Vagina (tissue), 2 donors: ENCODE results near the gene ALG1.

Experiments used
- POLR2AphosphoS5 ChIP-seq, 2 donors: sonication (generic); formaldehyde crosslinking; IDR thresholded peaks; one replicate each; pipeline ENCODE4 v1.9.0; 2017; ENCODE audit warnings: antibody characterized with exemption in 2 of 2, mild to moderate bottlenecking in 2 of 2, low read depth in 1 of 2; ENCODE audit not compliant: insufficient read depth in 1 of 2
- TF ChIP-seq, protein P1 (sequence below), 3 experiments: fragments of 450-650 bp in 2 of 3; fragments of 200-600 bp in 1 of 3; sonication (generic) in 1 of 3; IDR thresholded peaks; one replicate each; pipeline ENCODE4 v1.5.1; 2017 to 2019; ENCODE audit warnings: antibody characterized with exemption in 3 of 3, mild to moderate bottlenecking in 2 of 3, moderate library complexity in 2 of 3

- TF ChIP-seq, protein P1, sequence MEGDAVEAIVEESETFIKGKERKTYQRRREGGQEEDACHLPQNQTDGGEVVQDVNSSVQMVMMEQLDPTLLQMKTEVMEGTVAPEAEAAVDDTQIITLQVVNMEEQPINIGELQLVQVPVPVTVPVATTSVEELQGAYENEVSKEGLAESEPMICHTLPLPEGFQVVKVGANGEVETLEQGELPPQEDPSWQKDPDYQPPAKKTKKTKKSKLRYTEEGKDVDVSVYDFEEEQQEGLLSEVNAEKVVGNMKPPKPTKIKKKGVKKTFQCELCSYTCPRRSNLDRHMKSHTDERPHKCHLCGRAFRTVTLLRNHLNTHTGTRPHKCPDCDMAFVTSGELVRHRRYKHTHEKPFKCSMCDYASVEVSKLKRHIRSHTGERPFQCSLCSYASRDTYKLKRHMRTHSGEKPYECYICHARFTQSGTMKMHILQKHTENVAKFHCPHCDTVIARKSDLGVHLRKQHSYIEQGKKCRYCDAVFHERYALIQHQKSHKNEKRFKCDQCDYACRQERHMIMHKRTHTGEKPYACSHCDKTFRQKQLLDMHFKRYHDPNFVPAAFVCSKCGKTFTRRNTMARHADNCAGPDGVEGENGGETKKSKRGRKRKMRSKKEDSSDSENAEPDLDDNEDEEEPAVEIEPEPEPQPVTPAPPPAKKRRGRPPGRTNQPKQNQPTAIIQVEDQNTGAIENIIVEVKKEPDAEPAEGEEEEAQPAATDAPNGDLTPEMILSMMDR (IDR thresholded peaks at IDR 0.05), result no peak
- no peak for TF ChIP-seq POLR2AphosphoS5 (IDR thresholded peaks at IDR 0.05; ENCODE audit: insufficient read depth in 1 of 2, low read depth in 1 of 2)
These were observed 15.3 kb upstream of the ALG1 start for GRCh38 chr16:5056352-5056751.
